Immature natural killer cell (primary cell): ENCODE measurements around the gene RIBC1. TPM values are rescaled to one million over a fixed set of nuclear protein-coding genes. Genes with fewer than 3 reads are reported as not detected.

Experiments used
- DNase-seq, 3 donors: peaks; one replicate each; pipeline ENCODE4 v3.0.0; 2022; ENCODE audit warnings: mixed read lengths in 1 of 3
- H3K27ac Mint-ChIP-seq, 6 donors: one replicate each; pipeline ENCODE4 v1.8.0; 2020; ENCODE audit warnings: mixed read lengths in 6 of 6, mild to moderate bottlenecking in 5 of 6, inconsistent platforms in 4 of 6, moderate library complexity in 3 of 6
- H3K27me3 Mint-ChIP-seq, 3 donors: one replicate each; pipeline ENCODE4 v1.8.0; 2020 to 2021; ENCODE audit warnings: low read depth in 3 of 3, mild to moderate bottlenecking in 3 of 3, mixed read lengths in 3 of 3, moderate library complexity in 3 of 3, inconsistent platforms in 1 of 3
- H3K36me3 Mint-ChIP-seq, 3 donors: one replicate each; pipeline ENCODE4 v1.8.0; 2020; ENCODE audit warnings: mixed read lengths in 3 of 3, inconsistent platforms in 2 of 3, mild to moderate bottlenecking in 2 of 3
- H3K4me1 Mint-ChIP-seq, 2 donors: one replicate each; pipeline ENCODE4 v1.8.0; 2020; ENCODE audit warnings: inconsistent platforms in 2 of 2, mild to moderate bottlenecking in 2 of 2, mixed read lengths in 2 of 2, moderate library complexity in 1 of 2
- H3K4me3 Mint-ChIP-seq, 5 donors: one replicate each; pipeline ENCODE4 v1.8.0; 2020; ENCODE audit warnings: mild to moderate bottlenecking in 5 of 5, mixed read lengths in 5 of 5, inconsistent platforms in 3 of 5, moderate library complexity in 3 of 5
- H3K9me3 Mint-ChIP-seq, 6 donors: one replicate each; pipeline ENCODE4 v1.8.0; 2020; ENCODE audit warnings: mild to moderate bottlenecking in 6 of 6, mixed read lengths in 6 of 6, inconsistent platforms in 4 of 6, moderate library complexity in 3 of 6
- polyA plus RNA-seq, 3 donors: library from polyadenylated mRNA; unstranded; fragments of 300-500 nt; fragmentation: Illumina TruSeq; gene quantifications; one replicate each; pipeline ENCODE4 v1.2.3, GENCODE V29; 2021

Gene RIBC1
- under 1 TPM in 1 of 3 donors, not detected in 2; 0.71 TPM for polyA plus RNA-seq

DNA sequence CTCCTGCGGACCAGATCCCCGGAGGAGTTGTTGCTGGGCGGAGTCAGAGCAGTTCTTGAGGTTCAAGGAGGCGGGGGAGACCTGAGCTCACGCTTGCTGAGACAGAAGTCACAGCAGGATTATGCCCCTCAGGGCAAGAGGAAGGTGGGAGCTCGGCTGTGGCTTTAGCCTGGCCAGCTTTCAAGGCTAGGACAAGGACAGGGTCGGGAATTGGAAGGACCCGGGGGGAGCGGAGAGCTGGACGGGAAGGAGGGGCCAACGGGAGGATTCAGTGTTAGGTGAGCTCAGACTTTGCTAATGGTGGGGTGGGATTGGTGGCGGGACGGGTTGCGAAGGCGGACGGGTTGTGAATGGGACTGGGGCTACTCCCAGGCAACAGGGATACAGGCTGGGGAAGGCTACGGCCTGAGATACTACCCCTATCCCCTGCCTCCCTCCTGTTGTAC, at the start of gene RIBC1:
TSS of gene RIBC1 (plus strand) at position 13 of the 446 bp plus-strand sequence. CDS start 3,404 bp downstream, outside the sequence.
- no peaks in the 10 kb centered on the region for H3K36me3 Mint-ChIP-seq
- peaks cover 6 to 14% (median 7%) of the 10 kb centered on the region in 3 donors for H3K27me3 Mint-ChIP-seq
- H3K4me1 Mint-ChIP-seq: peaks cover 31 to 38% of the 10 kb centered on the region in 2 donors
- peak within 1 kb of the TSS; percentile 92 to 97 (median 94) for H3K4me3 Mint-ChIP-seq
- no peaks in the 10 kb centered on the region for H3K9me3 Mint-ChIP-seq
- H3K27ac Mint-ChIP-seq: peak within 1 kb of the TSS; percentile 94 to 99 (median 98)
- no peak for DNase-seq

GRCh38 chrX:53373307-53373706, 49.4 kb upstream of the RIBC1 start:
- Mint-ChIP-seq H3K4me1 (no peaks in the 10 kb centered on the region), H3K4me3 (no peak overlapping the region), H3K36me3 (peaks cover 0 to 9% (median 5%) of the 10 kb centered on the region in 3 donors), H3K27me3 (peaks cover 0 to 2% (median 0%) of the 10 kb centered on the region in 3 donors), H3K9me3 (no peaks in the 10 kb centered on the region), H3K27ac (peak overlapping the region in 2 of 6 donors; percentile 0 to 6)
- DNase-seq: no peak

- Mint-ChIP-seq H3K9me3 (no peaks in the 10 kb centered on the region), H3K4me1 (no peaks in the 10 kb centered on the region), H3K36me3 (peaks cover 0 to 13% (median 5%) of the 10 kb centered on the region in 3 donors), H3K4me3 (no peak overlapping the region), H3K27ac (peak overlapping the region in 3 of 6 donors; percentile 14 to 23 (median 19)), H3K27me3 (peaks cover 0 to 2% (median 0%) of the 10 kb centered on the region in 3 donors)
- no peak for DNase-seq
Observed at GRCh38 chrX:53374222-53374820, 48.4 kb upstream of the RIBC1 start.

- no peak overlapping the region for H3K4me3 Mint-ChIP-seq
- no peak for DNase-seq
- H3K27ac Mint-ChIP-seq: peak overlapping the region in 3 of 6 donors; percentile 0 to 19 (median 14)
- H3K27me3 Mint-ChIP-seq: peaks cover 0 to 2% (median 0%) of the 10 kb centered on the region in 3 donors
- no peaks in the 10 kb centered on the region for H3K4me1 Mint-ChIP-seq
- H3K9me3 Mint-ChIP-seq: no peaks in the 10 kb centered on the region
- H3K36me3 Mint-ChIP-seq: peaks cover 0 to 18% (median 5%) of the 10 kb centered on the region in 3 donors
Observed at GRCh38 chrX:53374923-53375322, 47.8 kb upstream of the RIBC1 start.

DNA sequence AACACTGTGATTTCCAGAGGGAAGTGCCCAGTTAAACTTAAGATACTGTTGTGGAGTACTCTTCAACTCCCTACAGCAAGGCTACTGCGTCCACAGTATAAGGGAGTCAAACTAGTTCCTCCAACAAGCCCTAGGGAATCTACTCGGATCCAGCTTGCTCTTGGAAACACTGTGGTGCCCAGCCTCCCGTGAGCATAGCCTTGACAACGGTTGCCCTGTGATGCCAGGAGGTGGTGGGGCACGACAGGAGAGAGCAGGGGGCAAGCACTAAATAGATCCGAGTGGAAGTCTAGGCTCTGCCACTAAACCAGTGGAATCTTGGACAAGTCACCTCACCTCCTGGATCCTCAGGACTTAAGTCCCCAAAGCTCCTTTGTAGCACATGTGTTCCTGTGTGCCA, 45.8 kb upstream of the RIBC1 start:
- no peak overlapping the region for H3K27ac Mint-ChIP-seq
- H3K27me3 Mint-ChIP-seq: peaks cover 0 to 3% (median 0%) of the 10 kb centered on the region in 3 donors
- H3K4me1 Mint-ChIP-seq: no peaks in the 10 kb centered on the region
- peaks cover 10 to 34% (median 12%) of the 10 kb centered on the region in 3 donors for H3K36me3 Mint-ChIP-seq
- no peaks in the 10 kb centered on the region for H3K9me3 Mint-ChIP-seq
- no peak for DNase-seq
- no peak overlapping the region for H3K4me3 Mint-ChIP-seq

GRCh38 chrX:53377464-53377863, 45.2 kb upstream of the RIBC1 start:
- Mint-ChIP-seq H3K27me3 (peaks cover 0 to 2% (median 0%) of the 10 kb centered on the region in 3 donors), H3K9me3 (no peaks in the 10 kb centered on the region), H3K36me3 (peaks cover 10 to 39% (median 12%) of the 10 kb centered on the region in 3 donors), H3K4me1 (no peaks in the 10 kb centered on the region), H3K27ac (peak overlapping the region in 1 of 6 donors; percentile 12), H3K4me3 (no peak overlapping the region)
- DNase-seq: no peak

DNA sequence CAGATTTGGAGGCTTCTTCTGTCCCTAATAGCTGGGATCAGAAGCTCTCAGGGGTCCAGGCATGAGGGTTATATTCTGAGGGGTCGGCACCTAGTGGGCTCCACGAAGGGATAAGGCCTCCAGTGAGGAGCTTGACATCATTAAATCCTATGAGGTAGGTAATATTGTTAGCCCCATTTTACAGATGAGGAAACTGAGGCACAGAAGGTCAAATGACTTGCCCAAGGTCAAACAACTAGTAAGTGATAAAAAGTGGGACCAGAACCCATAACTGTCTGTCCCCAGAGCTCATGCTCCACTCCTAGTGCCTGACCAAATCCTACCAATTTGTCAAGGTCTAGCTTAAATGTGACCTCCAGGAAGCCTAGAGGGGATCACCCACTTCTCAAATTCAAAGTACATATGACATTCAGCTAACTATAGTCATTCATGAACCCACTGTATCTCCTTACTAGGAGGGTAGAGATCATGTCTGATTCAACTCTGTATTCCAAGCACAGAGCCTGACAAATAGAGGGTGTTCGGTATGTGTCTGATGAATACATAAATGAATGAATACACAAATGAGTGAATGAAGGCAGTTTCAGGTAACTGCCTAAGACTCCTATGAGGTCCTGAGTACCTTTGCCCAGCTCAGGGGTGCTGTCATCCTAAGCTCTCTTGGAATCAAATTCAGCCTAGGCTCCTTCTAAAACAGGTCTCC, 43.5 kb upstream of the RIBC1 start:
- no peak for DNase-seq
- Mint-ChIP-seq H3K27me3 (peaks cover 0 to 2% (median 0%) of the 10 kb centered on the region in 3 donors), H3K27ac (no peak overlapping the region), H3K4me3 (no peak overlapping the region), H3K9me3 (no peaks in the 10 kb centered on the region), H3K4me1 (no peaks in the 10 kb centered on the region), H3K36me3 (peaks cover 10 to 49% (median 20%) of the 10 kb centered on the region in 3 donors)

- DNase-seq: no peak
- Mint-ChIP-seq H3K27me3 (peaks cover 0 to 2% (median 0%) of the 10 kb centered on the region in 3 donors), H3K9me3 (no peaks in the 10 kb centered on the region), H3K4me1 (no peaks in the 10 kb centered on the region), H3K27ac (no peak overlapping the region), H3K36me3 (peaks cover 7 to 50% (median 21%) of the 10 kb centered on the region in 3 donors), H3K4me3 (no peak overlapping the region)
Observed at GRCh38 chrX:53379747-53380146, 42.9 kb upstream of the RIBC1 start.

- H3K27ac Mint-ChIP-seq: no peak overlapping the region
- H3K9me3 Mint-ChIP-seq: no peaks in the 10 kb centered on the region
- peaks cover 6 to 54% (median 21%) of the 10 kb centered on the region in 3 donors for H3K36me3 Mint-ChIP-seq
- H3K27me3 Mint-ChIP-seq: peaks cover 0 to 2% (median 0%) of the 10 kb centered on the region in 3 donors
- no peak for DNase-seq
- no peaks in the 10 kb centered on the region for H3K4me1 Mint-ChIP-seq
- no peak overlapping the region for H3K4me3 Mint-ChIP-seq
Observed at GRCh38 chrX:53383376-53384076, 39.1 kb upstream of the RIBC1 start.

DNA sequence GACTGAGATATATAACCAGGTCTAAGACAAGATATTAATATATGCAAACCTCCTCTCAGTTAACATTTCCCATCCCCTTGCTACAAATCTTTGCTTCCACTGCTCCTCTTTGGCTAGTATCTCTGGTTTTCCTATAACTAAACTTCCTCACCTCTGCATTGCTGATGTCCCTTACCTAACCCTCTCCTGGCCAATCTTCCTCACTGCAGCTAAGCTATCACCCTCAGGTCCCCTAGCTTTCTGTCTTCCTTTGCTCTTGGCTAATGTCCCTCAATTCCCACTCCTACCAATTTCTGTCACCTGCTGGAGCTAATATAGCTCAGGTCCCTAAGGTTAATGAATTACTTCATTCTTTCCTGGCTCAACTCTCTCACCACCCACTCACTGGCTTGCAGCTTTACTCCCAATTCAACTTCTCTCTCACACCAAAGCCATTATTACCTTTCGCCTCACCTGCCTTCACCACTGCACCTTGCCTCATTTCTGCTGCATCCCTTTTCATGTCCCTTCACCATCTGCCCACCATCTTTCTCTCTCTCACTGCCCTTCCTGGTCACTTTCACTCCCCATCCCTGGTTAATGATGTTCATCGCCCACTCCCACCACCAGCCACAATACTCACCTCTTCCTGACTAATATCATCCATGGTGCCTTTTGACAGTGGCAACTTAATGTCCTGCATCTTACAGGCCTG, 26.9 kb upstream of the RIBC1 start:
- peaks cover 0 to 4% (median 2%) of the 10 kb centered on the region in 3 donors for H3K27me3 Mint-ChIP-seq
- no peaks in the 10 kb centered on the region for H3K9me3 Mint-ChIP-seq
- no peak for DNase-seq
- peaks cover 14 to 47% (median 14%) of the 10 kb centered on the region in 3 donors for H3K36me3 Mint-ChIP-seq
- H3K4me1 Mint-ChIP-seq: no peaks in the 10 kb centered on the region
- H3K4me3 Mint-ChIP-seq: no peak overlapping the region
- peak overlapping the region in 3 of 6 donors; percentile 1 to 42 (median 12) for H3K27ac Mint-ChIP-seq

DNA sequence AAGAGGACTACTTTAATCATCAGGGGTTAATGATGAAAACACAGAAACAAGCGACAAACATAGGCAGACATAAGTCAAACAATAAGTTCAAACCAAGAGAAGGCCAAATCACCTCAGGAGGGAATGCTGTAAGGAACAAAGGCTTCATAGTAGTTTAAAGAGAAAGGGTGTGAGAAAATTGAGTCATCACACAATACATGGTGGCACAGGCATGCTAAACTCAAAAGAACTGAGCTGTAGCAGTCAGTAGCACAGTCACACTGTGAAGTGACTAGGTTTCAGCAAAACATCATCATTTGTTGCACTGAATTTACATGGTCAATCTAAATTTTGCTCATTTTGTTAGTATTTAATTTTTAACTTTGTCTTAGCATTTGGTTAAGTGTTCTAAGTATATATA, 24.5 kb upstream of the RIBC1 start:
- H3K4me3 Mint-ChIP-seq: no peak overlapping the region
- H3K27ac Mint-ChIP-seq: peak overlapping the region in 1 of 6 donors; percentile 30
- H3K27me3 Mint-ChIP-seq: peaks cover 2 to 5% (median 5%) of the 10 kb centered on the region in 3 donors
- DNase-seq: no peak
- no peaks in the 10 kb centered on the region for H3K4me1 Mint-ChIP-seq
- H3K9me3 Mint-ChIP-seq: no peaks in the 10 kb centered on the region
- H3K36me3 Mint-ChIP-seq: peaks cover 20 to 54% (median 24%) of the 10 kb centered on the region in 3 donors

DNA sequence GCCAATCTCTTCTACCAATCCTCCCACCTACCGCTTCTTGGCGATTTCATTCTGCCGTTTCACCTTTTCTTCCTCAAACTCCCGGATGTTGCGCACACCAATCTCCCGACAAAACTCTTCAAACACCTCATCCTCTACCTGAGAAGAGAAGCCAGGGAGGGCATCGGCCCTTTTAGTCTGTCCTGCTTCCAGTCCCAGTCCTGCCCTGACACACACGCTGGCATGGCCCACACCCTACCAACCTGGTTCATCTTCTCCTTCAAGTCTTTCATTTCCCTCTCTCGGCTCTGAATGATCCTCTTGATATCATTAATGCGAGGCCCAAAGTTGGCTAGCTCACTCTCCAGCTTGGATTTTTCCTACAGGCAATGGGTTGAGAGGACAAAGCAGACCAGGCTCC, 19.1 kb upstream of the RIBC1 start:
- no peak overlapping the region for H3K27ac Mint-ChIP-seq
- peaks cover 0 to 5% (median 1%) of the 10 kb centered on the region in 3 donors for H3K27me3 Mint-ChIP-seq
- no peak overlapping the region for H3K4me3 Mint-ChIP-seq
- no peaks in the 10 kb centered on the region for H3K9me3 Mint-ChIP-seq
- DNase-seq: no peak
- peaks cover 6 to 61% (median 20%) of the 10 kb centered on the region in 3 donors for H3K36me3 Mint-ChIP-seq
- H3K4me1 Mint-ChIP-seq: no peaks in the 10 kb centered on the region

DNA sequence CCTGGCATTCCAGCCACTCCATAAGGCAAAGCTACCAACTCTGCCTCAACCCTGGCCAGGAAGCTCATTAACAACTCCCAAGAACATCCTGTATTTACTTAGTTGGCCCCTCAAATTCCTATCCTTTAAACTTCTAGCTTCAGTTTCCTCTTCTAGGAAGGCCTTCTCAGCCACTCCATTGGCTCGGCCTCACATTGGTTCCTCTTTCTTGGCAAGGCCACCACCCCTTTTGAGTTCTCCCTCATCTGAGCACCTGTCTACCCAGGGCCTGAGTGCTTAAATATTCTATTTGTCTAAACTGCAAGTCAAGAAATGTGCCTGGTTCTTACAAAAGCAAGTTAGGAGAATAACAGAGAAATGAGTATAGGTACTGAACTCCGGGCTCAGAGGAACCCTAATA, 10.2 kb upstream of the RIBC1 start:
- DNase-seq: no peak
- peaks cover 0 to 4% (median 0%) of the 10 kb centered on the region in 6 donors for H3K9me3 Mint-ChIP-seq
- H3K4me1 Mint-ChIP-seq: peaks cover 6 to 14% of the 10 kb centered on the region in 2 donors
- H3K27me3 Mint-ChIP-seq: peaks cover 0 to 4% (median 1%) of the 10 kb centered on the region in 3 donors
- H3K36me3 Mint-ChIP-seq: peaks cover 4 to 48% (median 26%) of the 10 kb centered on the region in 3 donors
- H3K27ac Mint-ChIP-seq: no peak overlapping the region
- no peak overlapping the region for H3K4me3 Mint-ChIP-seq
